NCI-H345 treated with DMSO at 0.1 percent for 48 hours (cell line): Measurements from ENCODE around the gene PRRX2.
A peak's percentile ranks its signal among the peaks of the same experiment; 100 is the strongest.

Experiments
- DNase-seq: peaks from one replicate; lab custom pipeline; 2025; ENCODE audit not compliant: unreplicated experiment; lab: John Stamatoyannopoulos, UW

The PRRX2 gene

GRCh38 chr9:129703667-129704355 is 38.4 kb downstream of the PRRX2 start:
- no peak for DNase-seq

- no peak for DNase-seq
Measured at GRCh38 chr9:129704807-129705206, 39.4 kb downstream of the PRRX2 start.

DNA sequence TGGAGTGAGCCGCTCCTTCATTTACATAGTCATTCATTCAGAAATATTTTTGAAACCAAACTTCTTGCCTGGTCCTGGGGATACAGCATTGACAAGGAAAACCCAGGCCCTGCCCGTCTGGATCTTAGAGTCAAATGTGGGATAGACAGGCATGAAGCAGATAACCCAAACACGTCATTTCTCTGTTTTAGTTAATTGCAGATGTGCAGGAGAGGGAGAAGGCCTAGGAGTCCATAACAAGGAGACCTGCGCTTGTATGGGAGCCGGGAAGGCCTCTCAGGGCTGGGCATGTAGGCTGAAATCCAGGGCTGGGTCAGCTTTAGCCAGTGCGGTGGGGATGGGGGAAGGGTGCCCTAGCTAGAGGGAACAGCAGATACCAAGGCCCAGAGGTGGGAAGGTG is 43.3 kb downstream of the PRRX2 start:
- no peak for DNase-seq

DNA sequence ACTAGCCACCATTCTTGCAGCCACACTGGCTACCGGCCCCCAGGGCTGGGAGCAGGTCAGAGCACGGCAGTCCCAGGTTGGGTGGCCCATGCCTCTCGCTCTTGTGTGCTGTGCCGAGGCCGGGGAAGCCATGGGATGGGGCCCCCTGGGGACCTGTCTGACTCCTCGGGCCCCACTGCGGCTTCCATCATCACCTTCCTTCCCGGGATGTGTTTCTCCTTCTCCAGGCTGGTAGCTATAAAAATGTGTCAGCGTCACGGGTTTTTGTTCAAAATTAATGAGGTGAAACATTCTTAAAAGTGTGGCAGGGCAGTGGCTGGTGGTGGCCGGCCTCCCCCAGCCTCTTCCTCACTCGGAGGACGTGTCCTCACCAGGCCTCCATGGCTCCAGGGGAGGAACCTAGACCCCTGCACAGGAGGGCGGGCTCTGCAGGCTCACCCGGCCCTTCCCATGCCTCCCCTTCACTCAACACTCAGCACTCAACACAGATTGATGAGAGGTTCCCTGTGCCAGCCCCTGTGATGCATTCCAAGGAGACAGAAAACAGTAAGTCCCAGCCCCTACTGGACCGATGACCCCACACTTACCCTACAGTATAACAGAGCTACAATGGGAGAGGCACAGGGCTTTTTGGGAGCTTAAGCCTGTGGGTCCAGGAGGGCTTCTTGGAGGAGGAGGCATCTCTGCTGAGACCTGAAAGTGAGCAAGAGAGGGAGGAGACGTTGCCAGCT is 44.2 kb downstream of the PRRX2 start:
- no peak for DNase-seq

GRCh38 chr9:129710169-129710453 is 44.7 kb downstream of the PRRX2 start:
- DNase-seq: no peak

- DNase-seq: no peak
Measured at GRCh38 chr9:129712634-129713401, 47.4 kb downstream of the PRRX2 start.

DNA sequence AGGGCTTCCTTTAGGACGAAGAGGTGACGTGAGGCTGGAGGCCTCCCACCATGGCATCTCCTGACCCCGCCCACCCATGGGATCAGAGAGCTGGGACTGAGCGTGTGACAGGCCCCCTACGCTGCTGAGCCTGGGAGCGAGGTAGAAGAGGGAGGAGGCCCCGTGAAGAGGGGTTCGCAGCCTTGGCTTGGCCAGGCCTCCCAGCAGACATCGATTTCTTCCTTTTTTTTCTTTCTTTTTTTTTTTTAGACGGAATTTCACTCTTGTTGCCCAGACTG is 47.9 kb downstream of the PRRX2 start:
- no peak for DNase-seq

GRCh38 chr9:129714511-129715061 is 49.1 kb downstream of the PRRX2 start:
- no peak for DNase-seq

DNA sequence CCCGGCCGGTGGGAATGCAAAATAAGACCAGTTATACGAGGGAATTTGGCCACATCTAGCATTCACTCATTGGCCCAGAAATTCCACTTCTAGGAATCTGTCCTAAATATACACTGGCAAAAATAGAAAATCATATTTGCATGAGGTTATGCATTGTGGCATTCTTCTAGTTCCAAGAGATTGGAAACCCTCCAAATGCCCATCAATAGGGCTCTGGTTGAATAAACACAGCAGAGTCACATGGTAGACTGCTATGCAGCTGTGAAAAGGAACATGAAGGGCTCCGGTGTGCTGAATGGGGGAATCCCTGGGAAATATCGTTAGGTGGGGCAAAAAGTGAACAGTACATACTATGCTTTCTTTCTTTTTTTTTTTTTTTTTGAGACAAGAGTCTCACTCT is 50.6 kb downstream of the PRRX2 start:
- no peak for DNase-seq

GRCh38 chr9:129717991-129718390 is 52.5 kb downstream of the PRRX2 start:
- DNase-seq: no peak

DNA sequence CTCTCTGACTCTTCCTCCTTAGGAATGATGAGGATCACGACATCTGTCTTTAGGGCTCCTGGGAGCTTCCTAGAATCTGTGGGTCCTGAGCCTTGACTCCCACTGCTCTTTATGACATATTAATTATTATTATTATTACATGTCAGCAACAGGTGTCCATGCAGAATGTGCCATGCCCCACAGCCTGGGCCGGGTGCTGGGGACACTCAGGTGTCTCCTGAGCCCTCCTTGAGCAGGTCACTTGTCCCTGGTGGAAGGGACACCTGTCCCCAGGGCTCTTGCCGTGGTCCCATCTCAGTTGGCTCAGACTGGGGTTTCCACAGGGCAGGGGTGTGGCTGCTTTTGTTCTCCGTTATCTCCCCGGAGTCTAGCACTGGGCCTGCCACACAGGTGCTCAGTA is 53.2 kb downstream of the PRRX2 start:
- DNase-seq: no peak

GRCh38 chr9:129719135-129719534 is 53.7 kb downstream of the PRRX2 start:
- no peak for DNase-seq

- DNase-seq: no peak
Measured at GRCh38 chr9:129720181-129720864, 54.9 kb downstream of the PRRX2 start.

DNA sequence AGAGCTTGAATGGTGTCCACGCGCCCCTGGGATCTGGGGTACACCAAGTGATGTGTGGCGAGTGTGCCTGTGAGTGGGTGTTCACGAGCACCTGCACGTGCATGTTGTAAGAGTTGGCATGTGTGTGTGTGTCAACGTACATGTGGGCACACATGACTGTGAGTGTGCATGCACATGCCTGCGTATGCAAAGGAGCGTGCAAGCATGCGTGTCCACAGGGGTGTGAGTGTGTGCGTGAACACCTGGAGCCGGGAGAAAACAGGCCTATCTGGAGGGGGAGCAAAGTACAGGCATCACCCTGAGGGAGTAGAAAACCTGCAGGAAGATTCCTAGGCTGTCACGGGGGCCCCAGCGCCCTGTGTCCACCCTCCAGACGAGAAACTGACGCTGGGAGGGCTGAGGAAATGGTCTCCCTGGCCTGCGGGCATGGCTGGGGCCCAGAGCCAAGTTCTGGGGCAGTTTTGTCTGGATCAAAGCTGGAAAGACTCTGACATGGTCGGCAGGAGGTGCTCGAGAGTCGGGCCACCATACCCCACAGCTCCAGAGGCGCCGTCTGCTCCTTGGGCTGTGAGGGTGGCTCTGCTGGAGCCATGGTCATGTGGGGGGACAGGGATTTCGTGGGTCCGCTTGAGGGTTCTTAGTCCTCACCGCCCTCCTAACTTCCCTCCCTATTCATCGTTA is 55.6 kb downstream of the PRRX2 start:
- no peak for DNase-seq

DNA sequence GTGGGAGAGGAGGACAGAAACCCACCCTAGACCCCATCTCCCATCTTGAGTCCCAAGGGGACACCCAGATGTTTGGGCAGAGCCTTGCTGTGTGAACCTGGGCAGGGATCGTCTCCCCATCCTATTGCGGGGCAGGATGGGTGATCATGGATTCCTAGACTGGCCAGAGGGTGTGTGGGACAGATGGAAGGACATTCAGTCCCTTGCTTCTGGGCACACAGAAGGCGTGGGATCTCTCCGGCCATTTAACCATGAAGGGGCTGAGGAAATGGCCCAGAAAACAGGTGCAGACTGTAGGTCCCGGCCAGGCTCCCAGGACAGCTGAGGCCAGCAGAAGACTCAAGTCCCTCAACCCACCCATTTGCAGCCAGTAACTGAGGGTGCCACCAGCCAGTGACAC is 57.5 kb downstream of the PRRX2 start:
- DNase-seq: no peak

DNA sequence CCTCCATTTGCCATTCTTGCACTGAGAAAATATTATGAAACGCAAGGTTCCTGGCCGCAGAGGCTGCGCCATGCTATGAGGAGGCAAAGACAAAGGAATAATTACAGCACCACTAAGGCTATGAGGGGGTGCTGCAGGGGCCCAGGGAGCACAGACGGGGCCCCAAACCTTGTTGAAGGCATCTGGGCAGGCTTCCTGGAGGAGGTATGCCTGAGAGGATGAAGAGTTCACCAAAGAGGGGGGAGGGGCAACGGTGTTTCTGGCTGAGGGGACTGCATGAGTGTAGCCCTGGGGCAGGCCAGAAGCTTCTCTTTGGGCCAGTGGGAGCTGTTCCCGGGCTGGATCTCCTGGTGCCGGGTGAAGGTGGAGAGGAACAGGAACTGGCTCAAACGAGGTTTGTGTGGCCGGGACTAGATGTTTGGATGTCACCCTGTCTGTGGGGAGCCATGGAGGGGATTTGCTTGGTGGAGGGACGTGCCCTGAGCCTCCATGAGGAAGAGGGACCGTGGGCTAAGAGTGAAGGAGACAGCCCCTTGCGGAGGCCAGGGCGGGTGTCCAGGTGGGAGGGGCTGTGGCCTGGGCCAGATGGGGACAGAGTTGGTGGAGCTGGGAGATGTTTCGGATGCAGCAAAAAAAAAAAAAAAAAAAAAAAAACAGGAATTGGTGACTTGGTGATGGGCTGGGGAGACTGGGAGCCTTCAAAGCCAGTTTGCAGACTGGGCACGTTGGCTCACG is 59.2 kb downstream of the PRRX2 start:
- DNase-seq: no peak

- DNase-seq: no peak
Measured at GRCh38 chr9:129725795-129726251, 60.4 kb downstream of the PRRX2 start.

DNA sequence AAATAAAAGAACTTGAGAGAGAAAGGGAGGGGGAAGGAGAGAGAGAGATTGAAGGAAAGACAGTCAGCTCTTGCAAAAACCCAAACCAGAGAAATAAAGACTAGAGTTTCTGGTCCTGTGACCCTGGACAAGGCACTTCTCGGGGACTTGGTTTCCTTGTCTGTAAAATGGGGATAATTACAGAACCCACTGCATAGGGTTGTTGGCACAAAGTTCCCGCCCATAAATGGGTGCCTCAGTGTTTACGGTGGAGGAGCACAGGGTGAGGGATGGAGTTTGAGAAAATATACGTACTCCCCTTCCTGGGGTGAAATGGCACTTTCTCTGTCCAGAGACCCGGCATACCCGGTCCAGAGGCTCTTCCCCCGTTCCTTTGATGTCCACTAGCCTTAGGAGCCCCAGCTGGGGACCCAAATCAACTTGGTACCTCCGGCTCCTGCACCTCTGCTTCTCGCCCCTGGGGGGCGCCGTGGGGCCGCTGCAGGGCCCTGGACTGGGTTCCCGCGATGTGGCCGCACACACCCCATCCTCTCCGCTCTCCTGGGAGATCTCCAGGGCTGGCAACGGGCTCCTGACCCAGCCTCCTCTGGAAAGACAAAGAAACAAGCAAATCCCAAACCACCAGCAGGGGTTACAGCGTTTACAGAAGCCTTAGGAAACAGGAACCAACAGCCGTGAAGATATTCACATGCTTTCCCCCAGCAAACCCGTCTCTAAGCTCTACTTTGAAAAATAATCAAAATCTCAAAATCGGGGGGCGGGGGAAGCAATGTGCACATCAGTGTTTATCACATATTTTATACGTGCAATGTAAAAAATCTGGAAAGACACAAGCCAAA is 61.1 kb downstream of the PRRX2 start:
- DNase-seq: peak; percentile 67

GRCh38 chr9:129728744-129729143 is 63.3 kb downstream of the PRRX2 start:
- DNase-seq: no peak
